Epithelial cell of proximal tubule (primary cell): ENCODE data around the gene SUN2. TPM values are rescaled to one million over a fixed set of nuclear protein-coding genes. Genes with fewer than 3 reads are reported as not detected.
"Not testable (repeated sequence)": the region's sequence is repeated elsewhere in the genome, so short reads cannot be mapped to it uniquely, and the experiment has no call there.

Experiments
- DNase-seq: peaks from one replicate; pipeline ENCODE4 v3.0.0-alpha.2; 2011; ENCODE audit warnings: low read depth
- H3K4me3 ChIP-seq: 2 replicates; pipeline ENCODE4 v1.5.1; 2011; ENCODE audit warnings: low read depth, mild to moderate bottlenecking, low read length
- total RNA-seq: library from RNA; depleted of rRNA; stranded (reverse); fragments of >200 nt; gene quantifications from 2 replicates; pipeline ENCODE4 v1.2.3, GENCODE V29; 2015
- TF ChIP-seq, protein P1 (sequence below): conservative IDR thresholded peaks from 2 replicates; pipeline ENCODE4 v1.5.1; 2012; ENCODE audit warnings: low read depth, mild to moderate bottlenecking, low read length

The SUN2 gene
- total RNA-seq, result 67.8 and 88.2 TPM in 2 replicates

DNA sequence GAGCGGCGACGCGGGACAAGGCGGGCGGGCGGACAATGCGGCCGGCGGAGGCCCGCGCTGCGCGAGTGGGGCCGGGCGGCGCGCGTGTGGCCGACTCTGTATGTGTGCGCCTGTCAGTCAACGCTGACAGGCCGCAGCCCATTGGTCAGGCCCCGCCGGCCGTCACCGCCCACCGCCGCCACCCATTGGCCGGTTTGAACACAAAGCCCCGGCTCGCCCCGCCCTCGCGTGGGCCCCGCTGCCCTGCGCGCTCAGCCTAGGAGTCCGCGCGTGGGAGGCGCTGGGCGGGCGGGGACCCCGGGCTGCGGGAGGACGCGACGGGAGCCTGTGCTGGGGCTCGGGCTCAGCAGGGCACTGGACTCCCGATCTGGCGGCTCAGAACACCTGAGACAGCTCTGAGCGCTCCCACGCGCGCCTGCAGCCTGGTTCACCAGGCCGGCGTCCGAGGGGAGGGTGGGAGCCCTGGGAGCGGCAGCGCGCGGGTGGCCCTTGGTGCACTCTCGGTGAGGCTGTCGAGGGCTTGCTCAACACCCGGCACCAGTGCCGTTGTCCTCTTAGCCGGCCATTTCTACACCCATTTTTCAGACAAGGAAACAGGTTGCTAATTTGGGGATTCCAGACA lies at the start of gene SUN2:
SUN2 (minus strand) TSS at position 88 of the 622 bp plus-strand sequence. CDS start 3,370 bp downstream, outside the sequence.
- no peak for DNase-seq
- TF ChIP-seq, protein P1, sequence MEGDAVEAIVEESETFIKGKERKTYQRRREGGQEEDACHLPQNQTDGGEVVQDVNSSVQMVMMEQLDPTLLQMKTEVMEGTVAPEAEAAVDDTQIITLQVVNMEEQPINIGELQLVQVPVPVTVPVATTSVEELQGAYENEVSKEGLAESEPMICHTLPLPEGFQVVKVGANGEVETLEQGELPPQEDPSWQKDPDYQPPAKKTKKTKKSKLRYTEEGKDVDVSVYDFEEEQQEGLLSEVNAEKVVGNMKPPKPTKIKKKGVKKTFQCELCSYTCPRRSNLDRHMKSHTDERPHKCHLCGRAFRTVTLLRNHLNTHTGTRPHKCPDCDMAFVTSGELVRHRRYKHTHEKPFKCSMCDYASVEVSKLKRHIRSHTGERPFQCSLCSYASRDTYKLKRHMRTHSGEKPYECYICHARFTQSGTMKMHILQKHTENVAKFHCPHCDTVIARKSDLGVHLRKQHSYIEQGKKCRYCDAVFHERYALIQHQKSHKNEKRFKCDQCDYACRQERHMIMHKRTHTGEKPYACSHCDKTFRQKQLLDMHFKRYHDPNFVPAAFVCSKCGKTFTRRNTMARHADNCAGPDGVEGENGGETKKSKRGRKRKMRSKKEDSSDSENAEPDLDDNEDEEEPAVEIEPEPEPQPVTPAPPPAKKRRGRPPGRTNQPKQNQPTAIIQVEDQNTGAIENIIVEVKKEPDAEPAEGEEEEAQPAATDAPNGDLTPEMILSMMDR, result no peak
- H3K4me3 ChIP-seq, result peak within 1 kb of the TSS; percentile 69

- not testable (repeated sequence) for DNase-seq, H3K4me3 ChIP-seq
Observed at GRCh38 chr22:38805041-38805593, 49.3 kb upstream of the SUN2 start.

GRCh38 chr22:38802671-38803121 lies 46.9 kb upstream of the SUN2 start:
- DNase-seq, result peak; percentile 98
- TF ChIP-seq, protein P1, result no peak
- H3K4me3 ChIP-seq, result no peak overlapping the region

DNA sequence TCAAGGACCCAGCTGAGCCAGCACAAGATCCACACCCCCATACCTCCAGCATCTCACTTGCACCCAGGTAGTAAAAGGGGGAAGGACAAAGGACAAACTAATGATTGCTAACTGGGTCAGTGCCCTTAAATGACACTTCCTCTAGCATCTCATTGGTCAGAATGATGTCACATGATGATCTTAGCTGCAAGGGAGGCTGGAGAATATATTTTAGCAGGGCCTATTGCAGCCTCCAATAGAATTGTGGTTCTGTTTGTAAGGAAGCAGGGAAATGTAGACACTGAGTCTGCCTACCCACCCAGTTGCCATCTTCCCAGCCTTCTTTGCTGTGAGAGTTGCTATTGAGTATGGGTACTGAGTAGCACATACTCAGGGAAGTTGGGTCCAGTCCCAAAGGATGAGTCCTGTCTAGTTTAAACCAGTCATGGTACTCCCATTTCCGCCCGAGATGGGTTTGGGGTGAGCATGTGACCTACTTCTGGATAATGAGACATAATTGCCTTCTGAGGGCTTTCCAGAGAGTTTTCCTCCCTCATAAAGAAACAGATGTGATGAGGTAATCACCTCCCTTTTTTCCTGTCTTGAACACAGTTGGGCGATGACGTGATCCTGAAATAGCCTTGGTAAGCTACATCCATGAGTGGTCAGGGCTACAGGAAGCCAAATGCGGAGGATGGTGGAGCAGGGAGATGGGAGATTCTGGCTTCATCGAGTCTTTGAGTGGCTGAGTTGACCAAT lies 43.6 kb upstream of the SUN2 start:
- DNase-seq, result no peak
- TF ChIP-seq, protein P1, result no peak
- no peak overlapping the region for H3K4me3 ChIP-seq

GRCh38 chr22:38798496-38798895 lies 42.7 kb upstream of the SUN2 start:
- no peak overlapping the region for H3K4me3 ChIP-seq
- no peak for DNase-seq
- TF ChIP-seq, protein P1, result no peak

DNA sequence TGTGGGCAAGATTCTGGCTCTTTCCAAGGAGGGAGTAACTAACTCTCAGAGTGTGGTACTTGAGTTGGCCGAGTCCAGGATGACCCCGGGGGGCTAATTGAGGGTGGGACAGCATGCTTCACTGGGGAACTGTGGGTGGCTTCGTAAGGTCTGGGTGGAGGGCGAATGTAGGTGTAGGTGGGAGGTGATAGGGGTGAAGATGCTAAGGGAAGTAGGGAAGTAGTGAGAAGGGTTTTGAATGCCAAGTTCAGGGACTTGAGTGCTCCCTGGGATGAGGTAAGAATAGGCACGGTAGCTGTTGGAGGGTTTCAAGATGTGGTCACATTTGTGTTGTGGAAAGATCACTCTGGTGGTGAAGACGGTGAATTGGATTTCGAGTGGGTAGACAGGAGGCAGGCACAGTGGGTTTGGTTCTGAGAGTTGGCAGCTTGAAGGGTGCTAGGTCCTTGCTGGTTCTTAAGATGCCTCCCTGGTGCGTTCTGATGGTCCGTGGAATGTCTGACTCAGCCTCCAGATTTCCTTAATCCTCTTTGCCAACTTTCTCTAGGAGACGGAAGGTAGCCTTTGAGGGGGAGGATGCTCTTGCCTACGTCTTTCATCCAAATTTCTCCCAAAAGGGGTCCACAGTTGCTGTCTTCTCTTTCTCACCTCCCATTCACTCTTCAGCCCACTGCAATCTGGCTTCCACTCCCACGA lies 40.6 kb upstream of the SUN2 start:
- no peak for DNase-seq
- TF ChIP-seq, protein P1, result no peak
- no peak overlapping the region for H3K4me3 ChIP-seq

DNA sequence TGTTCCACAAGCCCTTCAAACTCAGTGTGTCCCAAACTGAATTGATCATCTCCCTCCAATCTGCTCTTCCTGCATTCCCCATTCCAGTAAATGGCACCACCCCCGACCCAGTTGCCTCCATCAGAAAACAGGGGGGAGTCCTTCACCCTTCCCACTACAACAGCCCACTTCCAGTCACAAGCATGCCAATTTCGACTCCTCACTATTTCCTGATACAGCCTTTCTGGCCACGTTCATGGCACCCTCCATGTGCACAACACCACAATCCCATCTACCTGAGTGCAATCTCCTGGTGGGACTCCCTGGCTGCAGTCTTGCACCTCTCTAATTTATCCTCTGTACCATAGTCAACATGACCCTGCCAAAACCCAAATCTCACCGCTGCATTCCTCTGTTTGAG lies 39.8 kb upstream of the SUN2 start:
- no peak overlapping the region for H3K4me3 ChIP-seq
- TF ChIP-seq, protein P1, result no peak
- no peak for DNase-seq
